NCI-H2227 (cell line): ENCODE results near the gene IYD.
"Not testable (repeated sequence)": the region's sequence is repeated elsewhere in the genome, so short reads cannot be mapped to it uniquely, and the experiment has no call there.

Source experiments
- DNase-seq: peaks from one replicate; lab custom pipeline; 2025; ENCODE audit not compliant: unreplicated experiment; lab: John Stamatoyannopoulos, UW

The IYD gene

GRCh38 chr6:150427037-150427602 is 58.3 kb downstream of the IYD start:
- no peak for DNase-seq

GRCh38 chr6:150427843-150428242 is 59.0 kb downstream of the IYD start:
- no peak for DNase-seq

- no peak for DNase-seq
Observed at GRCh38 chr6:150430815-150431214, 62.0 kb downstream of the IYD start.

GRCh38 chr6:150435360-150435759 is 66.5 kb downstream of the IYD start:
- DNase-seq = no peak

DNA sequence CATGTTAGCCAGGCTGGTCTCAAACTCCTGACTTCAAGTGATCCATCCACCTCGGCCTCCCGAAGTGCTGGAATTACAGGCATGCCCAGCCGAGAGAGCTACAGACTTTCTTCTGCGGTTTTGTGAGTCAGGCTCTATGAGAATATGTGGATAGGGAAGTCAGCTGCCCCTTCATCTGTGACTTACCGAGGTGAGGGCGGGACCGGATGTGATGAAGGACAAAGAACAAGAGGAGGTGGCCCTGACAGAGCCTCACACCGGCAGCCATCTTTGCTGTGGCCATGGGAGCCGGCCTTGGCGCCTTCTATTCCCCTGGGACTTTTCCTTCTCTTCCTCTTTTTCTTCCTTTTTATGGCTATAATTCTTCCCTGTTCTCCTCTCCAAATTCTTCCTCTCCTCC is 67.0 kb downstream of the IYD start:
- DNase-seq = no peak

GRCh38 chr6:150439373-150439772 is 70.6 kb downstream of the IYD start:
- DNase-seq = no peak

GRCh38 chr6:150443621-150444020 is 74.8 kb downstream of the IYD start:
- no peak for DNase-seq

DNA sequence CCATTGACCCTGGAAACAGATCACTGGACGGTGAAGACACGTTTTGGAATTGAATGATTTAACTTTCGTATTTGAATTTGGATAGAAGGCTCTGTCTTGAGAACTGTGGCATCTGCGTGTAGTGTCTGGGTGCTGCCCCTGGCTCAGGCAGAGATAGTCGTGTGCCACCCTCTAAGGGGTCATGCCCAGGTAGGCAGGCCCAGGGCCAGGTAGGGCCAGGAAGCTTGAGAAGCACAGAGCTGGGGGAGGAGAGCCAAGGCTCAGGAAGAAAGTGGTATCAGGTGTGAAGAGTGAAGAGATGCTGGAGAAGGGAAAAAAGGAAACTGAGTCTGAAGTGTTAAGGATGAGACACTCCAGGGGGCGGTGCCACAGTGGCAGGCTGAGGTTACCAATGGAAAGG is 75.5 kb downstream of the IYD start:
- no peak for DNase-seq

DNA sequence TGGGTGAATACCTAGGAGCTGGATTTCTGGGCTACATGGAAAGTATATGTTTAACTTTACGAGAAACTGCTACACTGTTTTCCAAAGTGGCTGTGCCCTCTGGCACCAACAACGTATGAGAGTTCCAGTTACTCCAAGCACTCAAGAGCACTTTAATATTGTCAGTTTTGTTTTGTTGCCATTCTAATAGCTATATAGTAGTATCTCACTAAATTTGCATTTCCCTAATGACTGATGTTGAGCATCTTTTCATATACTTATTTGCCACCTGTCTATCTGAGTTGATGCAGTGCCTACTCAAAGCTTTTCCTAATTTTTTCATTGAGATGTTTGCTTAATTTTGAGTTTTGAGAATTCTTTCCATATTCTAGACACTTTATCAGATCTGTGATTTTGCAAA is 76.7 kb downstream of the IYD start:
- no peak for DNase-seq

DNA sequence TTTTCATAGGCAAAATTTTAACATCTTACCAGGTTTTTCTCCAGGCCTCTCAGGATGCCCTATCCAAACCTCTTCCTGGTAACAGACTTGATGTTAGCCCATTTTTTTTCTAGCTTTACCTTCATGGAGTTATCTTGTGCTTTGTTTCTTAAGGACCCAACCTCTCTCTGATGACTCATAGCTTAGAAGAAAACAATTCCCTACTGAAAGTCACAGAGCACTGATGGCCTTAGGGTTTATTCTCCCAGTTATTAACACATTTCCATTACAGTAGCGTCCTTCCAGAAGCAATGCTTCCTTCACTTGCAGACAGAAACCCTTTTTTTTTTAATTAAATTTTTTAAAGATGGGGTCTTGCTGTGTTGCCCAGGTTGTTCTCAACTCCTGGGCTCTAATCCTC is 79.4 kb downstream of the IYD start:
- DNase-seq = no peak

- DNase-seq = not testable (repeated sequence)
Observed at GRCh38 chr6:150449055-150449454, 80.2 kb downstream of the IYD start.

DNA sequence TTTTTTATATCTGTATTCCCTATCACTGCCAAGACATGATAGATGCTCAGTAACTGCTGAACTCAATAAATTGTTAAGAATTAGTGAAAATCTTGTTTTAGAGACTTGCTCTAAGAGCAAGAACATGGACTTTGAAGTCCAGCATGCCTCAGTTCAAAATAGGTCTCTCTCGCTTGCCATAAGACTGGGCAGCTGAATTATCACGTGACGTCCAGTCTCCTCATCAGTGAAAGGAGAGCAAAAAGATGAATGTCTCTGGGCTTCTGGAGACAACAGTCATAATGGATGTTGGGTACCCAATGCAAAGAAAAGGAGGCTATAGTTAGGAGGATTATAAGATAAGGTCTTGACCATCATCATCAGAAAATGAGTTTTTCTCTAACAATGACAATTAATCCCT is 82.1 kb downstream of the IYD start:
- DNase-seq = no peak

DNA sequence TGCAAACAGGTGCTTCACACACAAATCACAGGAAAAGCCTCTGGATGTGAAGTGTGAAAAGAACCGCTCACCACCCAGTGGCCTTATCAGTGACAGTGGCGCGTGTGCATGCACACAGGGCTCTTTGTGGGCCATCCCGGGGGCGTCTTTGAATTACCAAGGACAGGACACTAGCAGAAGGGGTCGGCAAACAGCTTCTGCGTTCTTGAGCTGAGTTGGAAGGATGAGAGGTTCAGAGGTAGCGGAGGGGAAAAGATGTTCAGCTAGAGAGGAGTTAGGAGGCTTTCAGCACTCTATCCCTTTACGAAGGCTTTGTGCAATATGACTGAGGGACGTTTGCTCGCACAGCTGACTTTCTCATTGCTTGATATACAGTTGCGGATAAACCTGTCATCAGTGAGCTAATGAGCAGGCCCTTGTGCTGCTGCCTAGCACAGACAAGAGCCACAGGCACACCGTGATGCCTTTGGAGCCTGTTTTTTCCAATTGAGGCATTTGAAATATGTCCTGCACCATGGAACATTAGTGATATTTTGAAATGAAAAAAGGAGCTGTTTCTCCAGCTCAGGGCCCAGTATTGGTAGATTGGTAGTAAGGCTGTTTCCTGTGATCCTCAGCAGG is 83.1 kb downstream of the IYD start:
- DNase-seq = no peak

- no peak for DNase-seq
Observed at GRCh38 chr6:150452428-150453243, 83.8 kb downstream of the IYD start.

DNA sequence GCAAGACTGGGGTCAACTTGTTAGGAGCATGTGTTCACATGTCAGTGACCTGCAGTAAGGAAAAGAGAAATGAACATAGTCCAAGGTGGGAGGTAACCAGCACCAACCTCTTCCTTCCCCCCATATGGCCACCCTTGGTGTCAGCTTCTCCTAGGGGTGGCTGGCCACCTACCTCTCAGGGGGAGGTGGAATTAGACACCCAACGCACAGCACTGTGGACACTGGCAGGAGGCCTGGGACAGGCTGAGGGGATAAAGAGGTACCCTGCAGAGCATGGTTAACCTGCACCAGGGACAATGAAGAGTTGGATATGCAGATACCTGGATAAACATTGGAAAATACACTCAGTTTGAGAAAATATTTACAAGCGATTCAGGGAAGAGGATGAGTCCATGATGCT is 84.5 kb downstream of the IYD start:
- no peak for DNase-seq
